CD4-positive, alpha-beta T cell treated with Interleukin-21 for 1 hour (primary cell): Measurements from ENCODE around the gene SH3GL2.

Experiments used
- DNase-seq: peaks from one replicate; pipeline ENCODE4 v3.0.0-alpha.2; 2020

SH3GL2 gene

DNA sequence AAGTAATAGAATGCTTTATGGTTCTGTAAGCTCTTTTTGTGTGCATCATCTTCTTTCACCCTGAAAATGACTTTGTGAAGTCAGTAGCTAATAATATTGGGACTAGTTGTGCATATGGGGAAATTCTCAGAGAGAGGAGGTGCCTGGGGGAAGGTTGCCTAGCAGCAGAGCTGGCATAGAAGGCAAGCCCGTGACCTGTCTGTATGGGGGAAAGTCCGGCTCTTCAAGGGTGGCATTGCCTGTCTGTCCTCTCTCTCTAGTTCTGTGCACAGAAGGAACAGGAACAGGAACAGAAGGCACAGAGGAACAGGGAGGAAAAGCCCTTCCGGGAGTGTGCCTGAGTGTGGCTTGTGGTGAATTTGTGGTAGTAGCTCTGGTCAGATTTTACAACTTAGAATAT, 33.1 kb downstream of the SH3GL2 start:
- no peak for DNase-seq

DNA sequence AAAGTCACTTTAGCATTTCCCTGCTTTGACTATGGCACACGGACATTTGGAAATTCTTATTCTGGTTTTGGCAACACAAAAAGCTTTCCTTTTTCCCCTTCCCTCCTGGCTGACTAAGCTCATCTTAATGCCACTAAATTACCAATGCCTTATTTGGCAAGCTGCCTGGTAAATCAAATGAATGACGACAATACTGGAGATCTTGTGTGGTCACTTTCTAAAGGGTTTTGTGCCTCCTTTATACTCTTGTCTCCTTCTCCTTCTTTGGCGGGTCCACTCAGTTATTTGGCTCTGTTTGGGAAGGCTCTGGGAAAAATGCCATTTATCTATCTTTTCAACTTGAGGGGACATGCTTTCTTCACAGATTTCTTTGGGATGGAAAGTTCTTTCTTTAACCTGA, 34.9 kb downstream of the SH3GL2 start:
- no peak for DNase-seq

DNA sequence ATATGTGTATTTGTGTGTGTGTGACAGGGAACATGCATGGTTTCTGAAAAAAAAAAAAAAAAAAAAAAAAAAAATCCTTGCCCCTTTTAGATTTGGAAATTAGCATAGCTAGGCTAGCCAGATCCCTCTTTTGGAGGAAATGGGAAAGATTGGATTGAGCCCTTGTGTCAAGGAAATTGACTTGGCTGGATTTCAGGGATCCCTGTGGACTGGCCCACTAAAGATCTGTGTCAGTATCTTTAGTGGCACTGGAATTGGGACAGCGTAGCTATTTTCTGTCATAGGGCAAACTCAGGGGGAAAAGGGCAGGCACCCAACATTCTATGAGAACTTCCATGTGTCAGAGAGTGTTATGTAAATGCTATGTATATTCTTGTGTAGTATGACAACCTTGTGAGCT, 35.4 kb downstream of the SH3GL2 start:
- no peak for DNase-seq

DNA sequence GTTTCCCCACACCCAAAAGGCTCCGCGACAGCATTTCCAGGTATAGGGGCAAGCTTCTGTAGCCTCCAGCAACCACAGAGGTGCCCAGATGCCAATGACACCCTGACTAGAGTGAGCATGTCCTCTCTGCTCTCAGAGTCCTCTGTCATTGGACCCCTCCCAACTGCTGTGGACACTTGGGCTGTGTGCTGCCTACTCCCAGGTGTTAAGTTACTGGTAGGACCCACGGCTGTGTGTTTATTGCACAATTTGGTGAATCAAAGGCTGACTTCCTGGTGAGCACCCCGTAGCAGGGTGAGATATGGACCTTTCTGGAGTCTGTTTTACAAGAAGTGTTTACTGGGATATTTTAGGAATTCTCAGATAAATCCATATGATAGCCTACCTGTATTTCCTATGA, 36.0 kb downstream of the SH3GL2 start:
- no peak for DNase-seq

DNA sequence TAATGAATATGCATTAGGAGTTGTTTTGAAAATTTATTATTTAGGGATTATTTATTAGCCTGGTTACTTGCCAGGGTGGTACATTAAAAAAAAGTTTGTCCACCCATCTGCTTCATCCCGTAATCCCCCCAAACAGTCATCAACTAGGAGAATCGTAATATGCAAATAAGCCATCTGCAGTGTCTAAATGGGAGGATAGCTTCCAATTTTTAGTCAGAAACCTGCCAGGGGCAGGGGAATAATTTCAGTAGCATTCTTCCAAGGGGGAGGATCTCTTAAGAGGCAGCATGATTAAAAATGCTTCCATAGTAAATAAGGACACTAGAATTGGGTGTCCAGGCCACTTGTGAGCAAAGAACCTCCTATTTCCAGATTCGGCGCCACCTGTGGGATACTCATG, 43.3 kb downstream of the SH3GL2 start:
- DNase-seq = no peak

DNA sequence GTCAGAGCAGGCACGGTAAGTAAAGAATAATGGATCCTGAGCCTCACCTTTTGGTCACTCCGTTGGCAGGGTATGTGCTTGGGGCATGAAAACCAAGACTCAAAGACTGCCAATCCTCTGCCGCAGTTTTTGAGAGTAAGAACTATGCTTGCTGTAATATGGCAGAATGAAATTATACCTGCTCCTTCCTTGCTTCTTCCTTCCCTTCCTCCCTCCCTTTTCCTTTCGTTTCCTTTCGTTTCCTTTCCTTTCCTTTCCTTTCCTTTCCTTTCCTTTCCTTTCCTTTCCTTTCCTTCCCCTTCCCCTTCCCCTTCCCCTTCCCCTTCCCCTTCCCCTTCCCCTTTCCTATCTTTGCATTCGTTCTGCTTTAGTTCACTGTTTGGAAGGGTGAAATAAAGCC, 43.9 kb downstream of the SH3GL2 start:
- no peak for DNase-seq

DNA sequence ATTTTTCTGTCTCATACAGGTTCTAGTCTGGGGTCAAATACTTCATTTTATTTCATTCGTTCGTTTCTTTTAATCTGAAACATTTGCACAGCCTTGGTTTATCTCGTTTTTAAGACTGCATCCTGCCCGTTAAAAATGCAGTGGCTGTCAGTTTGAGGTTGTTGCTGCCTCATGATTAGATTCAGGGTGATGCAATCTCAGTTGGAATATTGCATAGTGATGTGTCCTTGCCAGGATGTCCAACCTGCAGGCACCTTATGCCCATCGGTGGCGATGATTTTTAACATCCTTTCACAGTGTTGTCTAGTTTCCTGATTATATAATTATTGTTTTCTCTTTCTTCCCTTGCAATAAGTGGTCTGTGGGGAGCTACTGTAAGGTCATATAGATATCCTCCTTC, 45.1 kb downstream of the SH3GL2 start:
- no peak for DNase-seq

DNA sequence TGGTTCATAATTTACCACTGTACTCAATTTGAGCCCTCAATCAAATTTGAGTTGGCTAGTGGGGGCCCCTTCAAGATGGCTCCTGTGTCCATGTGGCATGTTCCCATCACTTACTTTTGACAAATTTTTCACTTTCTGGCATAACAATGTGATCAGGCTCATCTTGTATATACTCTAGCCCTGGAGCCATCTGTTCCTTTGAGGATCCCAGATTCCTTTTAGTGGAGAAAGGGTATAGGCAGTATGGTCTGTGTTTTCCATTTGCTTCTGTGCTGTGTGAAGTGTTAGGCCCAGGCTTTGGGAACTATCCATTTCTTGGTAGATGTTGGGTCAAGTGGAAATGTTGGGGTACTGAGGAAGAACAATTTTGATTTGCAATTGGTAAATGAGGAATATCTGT, 45.7 kb downstream of the SH3GL2 start:
- DNase-seq = no peak

DNA sequence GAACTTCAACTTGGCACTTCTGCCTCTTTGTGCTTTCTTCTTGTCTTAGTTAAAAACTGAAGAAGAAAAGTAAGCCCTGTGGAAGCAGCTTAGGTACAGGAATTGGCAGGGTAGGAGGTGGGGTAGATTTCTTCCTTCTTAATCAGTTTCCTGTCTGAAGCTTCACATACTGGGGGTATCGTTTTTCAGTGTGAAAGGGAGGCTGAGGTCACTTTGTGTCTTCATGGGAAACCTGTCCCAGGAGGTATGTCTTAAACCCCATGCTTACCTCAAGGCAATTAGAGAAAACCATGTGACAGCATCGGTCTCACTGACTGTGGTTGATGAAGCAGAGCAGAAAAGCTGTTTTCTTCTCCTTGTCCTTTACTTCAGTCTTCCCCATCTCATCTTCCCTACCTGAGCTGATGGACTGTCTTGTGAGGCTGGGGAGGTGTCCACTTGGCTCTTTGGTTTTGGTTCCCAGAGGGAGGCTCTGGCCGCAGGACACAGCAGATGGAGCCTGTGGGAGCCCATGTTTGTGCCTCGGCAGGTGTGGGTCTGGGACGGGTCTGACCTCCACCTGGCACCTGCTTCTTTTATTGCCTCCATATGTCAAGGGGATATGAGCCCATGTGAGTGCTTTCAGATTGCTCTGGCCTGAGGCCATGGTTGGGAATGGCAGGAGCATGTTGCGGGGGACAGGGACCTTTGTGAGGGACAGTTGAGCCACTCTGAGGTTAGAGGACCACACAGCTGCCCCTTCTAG, 47.0 kb downstream of the SH3GL2 start:
- no peak for DNase-seq

DNA sequence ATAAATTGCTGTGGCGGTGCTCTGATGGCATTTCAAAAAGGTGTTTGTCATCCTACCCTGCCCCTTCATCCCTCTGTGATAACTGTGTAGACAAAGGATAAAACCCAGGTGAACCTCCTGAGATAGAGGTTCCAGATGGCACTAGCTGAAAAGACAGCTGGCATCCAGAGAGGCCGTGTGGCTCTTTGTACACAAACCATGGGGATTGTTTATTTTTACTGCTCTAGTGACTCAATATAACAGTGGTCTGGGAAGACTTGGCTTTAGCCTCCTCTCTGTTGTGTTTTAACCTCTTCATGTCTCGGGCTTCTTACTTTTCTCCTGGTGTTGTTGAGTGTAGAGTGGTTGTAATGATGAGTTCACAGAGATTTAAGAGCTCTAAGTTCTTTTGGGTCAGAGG, 48.8 kb downstream of the SH3GL2 start:
- DNase-seq = no peak

DNA sequence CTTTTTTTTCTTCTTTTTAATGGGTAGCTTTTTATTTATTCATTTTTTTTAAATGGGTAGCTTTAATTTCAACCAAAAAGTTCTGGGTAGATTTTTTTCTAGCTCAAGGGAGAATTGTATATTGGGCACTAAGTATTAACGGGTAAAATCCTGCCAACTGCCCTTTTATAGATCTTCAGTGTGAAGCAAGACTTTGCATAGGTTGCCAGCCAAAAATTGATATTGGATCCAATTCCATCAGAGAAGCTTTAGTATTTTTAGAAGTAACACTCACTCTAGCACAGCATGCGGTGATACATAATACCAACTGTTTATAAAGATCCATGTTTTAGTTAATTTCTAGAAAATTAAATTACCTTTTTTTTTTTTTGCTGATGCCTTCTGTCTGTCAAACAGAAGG, 49.8 kb downstream of the SH3GL2 start:
- no peak for DNase-seq

DNA sequence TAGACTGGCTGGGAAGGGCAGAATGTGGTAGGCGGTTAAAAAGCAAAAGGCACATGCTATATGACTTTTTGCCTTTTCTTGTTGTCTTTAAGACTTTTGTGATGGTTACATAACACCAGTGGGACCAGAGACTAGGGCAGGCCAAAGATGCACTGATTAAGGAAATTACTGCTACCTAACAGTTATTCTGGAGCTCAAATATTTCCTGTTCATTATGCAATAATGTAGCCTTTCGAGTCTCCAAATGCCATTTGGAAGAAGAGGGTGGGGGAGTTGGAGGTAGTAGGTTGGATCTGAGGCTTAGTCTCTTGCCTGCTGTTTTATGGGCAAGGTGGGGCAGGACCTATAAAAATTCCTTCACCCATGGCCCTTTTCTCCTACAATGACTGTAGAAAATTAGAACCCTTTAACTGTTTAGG, 51.7 kb downstream of the SH3GL2 start:
- no peak for DNase-seq

DNA sequence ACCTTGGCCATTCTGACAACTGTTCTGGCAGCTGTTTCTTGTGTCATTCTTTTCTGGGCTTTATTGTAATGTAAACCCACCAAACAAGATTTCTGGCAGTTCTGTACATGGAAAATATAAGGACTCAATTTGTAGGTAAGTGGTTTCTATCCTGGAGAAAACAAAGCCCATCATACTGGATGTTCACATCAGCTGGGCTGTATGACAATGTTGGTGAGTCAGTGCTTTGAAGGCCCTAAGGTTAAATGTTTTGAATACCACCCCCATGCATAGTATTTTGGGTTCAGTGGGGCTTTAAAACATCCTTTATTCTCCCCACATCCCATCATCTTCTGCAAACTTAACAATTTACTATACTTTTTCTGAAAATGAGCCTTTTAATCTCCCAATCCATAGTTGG, 52.5 kb downstream of the SH3GL2 start:
- no peak for DNase-seq

DNA sequence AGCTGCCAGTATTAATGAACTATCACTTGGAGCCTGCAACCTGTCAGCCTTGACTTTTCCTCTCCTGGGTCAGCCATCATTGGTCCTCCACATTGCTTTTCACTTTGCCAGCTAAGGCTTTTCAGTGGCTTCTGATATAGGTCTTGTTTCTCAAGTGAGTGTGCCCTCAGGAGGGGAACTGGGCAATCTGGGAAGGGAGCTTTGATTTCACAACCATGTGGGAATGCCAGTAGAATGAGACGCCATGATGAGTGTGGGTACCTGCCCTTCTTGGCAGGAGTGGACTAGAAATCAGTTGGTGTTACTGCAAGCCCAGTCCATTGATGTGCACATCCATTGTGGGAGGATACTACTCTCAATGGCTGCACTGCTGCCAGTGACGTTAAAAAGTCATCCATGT, 54.1 kb downstream of the SH3GL2 start:
- no peak for DNase-seq

DNA sequence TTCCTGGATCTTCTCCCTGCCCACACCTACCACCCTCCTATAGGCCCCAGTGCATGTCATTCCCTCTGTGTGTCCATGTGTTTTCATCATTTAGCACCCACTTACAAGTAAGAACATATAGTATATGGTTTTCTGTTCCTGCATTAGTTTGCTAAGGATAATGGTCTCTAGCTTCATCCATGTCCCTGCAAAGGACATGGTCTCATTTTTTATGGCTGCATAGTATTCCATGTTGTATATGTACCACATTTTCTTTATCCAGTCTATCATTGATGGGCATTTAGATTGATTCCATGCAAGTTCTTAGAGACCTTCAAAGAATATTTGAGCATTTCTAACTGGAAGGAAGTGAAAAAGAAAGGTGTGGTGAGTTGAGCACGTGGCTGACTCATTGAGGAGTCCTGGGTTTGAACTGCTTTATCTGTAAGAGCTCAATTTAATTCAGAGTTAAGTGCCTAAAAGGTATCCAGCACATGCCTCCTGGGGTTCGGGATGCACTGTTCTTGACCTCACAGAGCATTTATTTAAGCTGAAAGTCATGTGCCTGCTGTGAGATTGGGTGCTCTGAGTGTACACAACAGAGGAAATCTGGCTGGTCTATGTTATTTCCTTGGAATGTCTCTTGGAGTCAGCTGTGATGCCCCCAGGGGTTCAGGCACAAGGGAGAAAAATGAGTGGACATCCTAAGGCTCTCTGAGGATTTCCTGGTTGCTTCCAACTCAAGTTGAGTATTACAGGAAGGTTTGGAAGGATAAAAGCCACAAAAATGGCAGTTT, 56.4 kb downstream of the SH3GL2 start:
- DNase-seq = no peak

DNA sequence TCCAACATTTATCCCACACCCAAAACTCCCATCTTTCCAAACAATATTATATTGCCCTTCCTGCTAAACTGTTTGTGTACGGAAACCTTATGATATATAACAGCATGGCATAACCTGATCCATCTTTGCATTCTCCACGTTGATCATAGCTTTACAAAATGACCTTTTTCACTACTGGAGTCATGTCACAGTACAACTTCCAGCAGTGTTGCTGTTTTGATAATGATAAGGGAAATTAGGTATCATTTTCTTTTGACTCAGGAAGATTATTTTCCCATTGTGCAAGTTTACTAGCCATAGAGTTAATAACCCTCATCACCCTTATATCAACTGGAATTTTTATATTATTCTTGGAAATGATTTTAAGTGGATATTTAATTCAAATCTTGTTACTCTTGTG, 57.5 kb downstream of the SH3GL2 start:
- DNase-seq = no peak

DNA sequence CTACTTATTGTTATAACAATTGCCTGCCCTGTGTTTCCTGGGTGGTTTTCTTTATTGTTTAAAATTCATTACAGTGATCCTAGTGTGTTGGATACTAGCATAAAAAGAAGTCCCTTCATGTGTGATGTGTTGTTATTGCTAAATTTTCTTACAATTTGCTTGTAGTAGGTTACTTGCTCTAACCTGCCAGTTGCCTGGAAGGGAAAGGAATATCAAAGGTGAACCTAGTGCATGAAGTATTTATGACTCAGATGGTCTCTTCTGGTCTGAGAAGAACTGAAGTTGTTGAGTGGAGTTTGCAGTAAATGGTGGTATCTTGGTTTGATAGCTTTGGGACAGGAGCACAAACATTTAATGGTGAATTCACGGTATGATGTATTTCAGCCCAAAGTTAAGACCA, 58.0 kb downstream of the SH3GL2 start:
- no peak for DNase-seq

DNA sequence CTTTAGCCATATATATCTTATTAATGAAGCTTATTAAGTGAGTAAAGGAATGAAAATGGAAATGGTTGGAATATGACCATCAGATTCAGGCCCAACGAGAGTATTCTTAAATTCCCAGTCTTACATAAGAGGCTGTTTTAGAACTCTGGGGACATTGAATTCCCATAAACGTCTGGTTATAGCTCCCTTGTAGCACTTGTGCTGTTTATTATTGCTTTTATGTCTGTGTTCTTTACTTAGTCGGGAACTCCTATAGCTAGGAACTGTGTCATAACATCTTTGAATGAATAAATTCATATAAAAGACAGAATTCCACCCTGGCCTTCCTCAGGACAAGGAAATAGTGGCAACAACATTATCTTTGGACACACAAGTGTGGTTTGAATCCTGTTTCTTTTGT, 58.4 kb downstream of the SH3GL2 start:
- no peak for DNase-seq

DNA sequence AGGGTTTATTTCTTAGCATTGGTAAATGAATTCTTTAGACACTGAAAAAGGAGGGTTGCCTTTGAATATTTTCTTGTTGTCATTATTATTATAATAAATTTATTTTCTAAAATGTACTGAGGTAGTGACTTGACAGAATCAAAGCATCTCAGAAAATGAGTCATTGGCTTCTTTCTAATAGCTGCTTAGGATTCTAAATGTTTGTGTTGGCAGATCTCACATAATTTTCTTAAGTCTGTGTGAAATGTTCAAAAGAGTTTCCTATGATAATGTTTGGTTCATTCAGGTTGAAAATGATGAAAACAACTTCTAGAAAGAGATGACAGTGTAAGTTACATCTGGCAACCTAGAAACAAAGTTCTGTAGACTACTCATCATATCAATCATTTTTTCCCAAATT, 69.7 kb downstream of the SH3GL2 start:
- no peak for DNase-seq

DNA sequence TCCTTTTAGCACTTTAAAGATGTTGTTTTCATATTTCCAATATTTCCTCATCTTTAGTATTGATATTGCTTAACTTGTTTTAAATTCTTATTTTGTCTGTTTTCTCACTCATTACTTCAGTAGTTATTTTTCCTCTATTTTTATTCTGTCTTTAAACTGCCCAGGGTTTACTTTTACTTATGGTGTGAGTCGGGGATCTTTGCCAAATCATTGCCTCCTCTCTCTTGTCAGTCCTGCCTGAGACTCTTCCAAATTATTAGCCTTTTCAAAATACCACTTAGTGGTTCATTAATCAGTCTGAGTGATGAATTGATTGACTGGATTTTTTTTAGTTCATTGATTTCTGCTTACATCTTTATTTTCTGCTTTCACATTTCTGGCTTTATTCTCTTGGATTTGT, 72.9 kb downstream of the SH3GL2 start:
- DNase-seq = no peak

DNA sequence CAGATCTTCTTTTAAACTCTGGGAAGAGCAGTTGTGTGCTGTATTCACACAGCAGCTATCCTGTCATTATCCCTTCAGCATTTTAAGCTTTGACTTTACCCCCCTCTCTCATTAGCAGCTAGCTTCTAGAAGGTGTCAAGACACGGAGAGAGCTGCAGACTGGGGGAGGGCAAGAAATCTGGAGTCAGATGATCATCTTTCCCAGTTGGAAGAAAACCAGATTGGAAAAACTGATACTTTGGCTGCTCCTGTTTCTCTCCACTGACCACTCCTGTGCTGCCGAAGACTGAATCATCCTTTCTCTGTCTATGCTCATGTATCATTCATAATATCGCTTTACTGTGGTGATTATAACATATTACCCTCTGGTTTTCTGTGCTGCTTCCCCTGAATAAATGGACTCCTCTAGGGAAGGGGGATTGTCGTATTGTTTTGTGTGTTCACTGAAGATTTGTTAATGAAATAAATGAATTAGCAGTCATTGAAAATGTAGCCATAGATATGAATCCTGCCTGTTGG, 75.1 kb downstream of the SH3GL2 start:
- DNase-seq = no peak

DNA sequence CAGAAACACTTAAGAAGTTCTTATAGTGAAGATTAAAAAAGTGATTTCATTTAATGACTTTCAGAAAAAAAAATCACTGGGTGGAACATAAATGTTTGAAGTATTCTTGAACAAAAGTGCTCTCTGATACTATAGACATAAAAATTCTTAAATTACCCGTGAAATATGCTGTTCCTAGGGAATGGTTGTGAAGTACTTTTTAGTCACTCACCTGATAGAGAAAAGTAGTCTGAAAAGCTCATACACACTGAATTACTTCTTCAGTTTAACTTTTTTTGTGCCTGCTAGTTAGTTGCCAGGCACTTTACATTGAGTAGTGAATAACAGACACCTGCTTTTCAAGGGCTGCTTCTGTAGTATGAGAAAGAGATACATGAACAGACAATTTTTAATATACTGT, 78.0 kb downstream of the SH3GL2 start:
- no peak for DNase-seq

DNA sequence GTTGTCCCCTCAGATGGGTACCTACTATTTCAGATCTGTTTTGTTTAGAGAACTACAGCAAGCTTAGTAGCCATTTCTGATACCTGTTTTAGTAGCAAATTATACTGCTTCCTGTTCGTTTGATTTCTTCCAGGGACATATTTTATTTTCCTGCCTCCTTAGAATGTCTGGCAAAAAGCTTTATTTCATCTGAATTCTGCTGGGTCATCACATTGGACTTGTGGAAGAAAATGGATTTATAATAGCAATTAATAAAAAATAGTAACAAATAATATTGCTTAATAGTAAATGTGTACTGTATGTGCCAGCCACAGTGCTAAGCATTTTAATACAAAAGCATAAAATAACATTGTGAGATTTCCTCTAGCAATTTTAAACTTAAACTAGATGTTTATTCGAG, 79.4 kb downstream of the SH3GL2 start:
- no peak for DNase-seq

DNA sequence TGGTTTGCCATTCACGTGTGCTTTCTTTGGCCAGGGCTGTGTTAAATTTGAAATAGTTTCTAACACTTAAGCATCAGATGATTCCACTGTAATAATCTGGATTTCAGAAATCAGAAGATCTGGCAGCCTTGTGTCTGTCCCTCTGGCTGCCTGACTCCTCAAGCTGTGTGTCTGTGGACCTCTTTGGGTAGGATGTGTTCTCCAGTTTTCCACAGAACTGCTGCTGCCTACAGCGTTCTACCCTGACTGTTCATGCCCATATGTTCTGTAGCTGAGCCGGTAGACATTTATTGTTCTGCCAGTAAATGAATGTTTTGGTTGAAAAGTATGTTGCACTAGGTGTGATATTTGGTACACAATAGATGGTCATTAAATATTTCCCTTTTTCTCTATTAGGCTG, 81.3 kb downstream of the SH3GL2 start:
- no peak for DNase-seq

DNA sequence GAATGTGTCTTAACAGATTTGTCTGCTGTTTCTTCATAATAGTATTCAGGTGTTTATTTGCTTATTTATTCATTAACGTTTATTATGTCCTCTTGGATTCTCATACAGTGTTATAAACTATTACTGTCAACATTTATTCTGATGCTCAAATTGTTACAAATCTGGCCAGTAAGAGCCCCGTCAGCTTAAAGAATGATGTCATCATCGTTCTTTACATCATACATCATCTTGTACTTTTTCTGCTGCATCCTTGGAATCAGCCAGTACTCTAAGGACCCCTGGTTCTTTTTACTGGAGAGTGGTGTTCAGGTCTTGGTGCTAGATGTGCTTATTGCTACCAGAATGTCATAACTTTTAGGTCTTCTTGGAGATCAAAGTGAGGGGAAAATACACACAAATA, 86.6 kb downstream of the SH3GL2 start:
- DNase-seq = no peak
